Loucy (cell line): ENCODE data around the gene RPP14.

Experiments used
- EZH2phosphoT487 ChIP-seq: fragments of 200-600 bp; IDR thresholded peaks from 2 replicates; pipeline ENCODE4 v1.6.1; 2018; ENCODE audit warnings: antibody characterized with exemption, mild to moderate bottlenecking, moderate library complexity, borderline replicate concordance
- TF ChIP-seq, protein P1 (sequence below): fragments of 200-600 bp; sonication (generic); conservative IDR thresholded peaks from 2 replicates; pipeline ENCODE4 v1.5.1; 2014; ENCODE audit warnings: mild to moderate bottlenecking, antibody characterized with exemption, low read length

DNA sequence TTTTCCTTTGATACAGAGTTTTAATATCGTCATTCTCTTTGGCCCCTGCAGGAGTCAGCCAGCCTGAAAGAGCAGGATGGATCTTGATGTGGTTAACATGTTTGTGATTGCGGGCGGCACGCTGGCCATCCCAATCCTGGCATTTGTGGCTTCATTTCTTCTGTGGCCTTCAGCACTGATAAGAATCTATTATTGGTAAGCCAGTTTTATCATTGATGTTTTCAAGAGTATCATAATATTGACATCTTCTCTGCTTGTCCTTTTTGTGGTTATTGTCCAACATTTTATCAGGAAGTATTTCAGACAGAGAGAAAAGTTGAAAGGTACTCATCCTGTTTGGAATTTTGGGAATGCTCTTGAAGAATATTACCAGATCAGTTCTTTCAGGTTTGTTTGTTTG is 49.5 kb upstream of the RPP14 start:
- TF ChIP-seq, protein P1, sequence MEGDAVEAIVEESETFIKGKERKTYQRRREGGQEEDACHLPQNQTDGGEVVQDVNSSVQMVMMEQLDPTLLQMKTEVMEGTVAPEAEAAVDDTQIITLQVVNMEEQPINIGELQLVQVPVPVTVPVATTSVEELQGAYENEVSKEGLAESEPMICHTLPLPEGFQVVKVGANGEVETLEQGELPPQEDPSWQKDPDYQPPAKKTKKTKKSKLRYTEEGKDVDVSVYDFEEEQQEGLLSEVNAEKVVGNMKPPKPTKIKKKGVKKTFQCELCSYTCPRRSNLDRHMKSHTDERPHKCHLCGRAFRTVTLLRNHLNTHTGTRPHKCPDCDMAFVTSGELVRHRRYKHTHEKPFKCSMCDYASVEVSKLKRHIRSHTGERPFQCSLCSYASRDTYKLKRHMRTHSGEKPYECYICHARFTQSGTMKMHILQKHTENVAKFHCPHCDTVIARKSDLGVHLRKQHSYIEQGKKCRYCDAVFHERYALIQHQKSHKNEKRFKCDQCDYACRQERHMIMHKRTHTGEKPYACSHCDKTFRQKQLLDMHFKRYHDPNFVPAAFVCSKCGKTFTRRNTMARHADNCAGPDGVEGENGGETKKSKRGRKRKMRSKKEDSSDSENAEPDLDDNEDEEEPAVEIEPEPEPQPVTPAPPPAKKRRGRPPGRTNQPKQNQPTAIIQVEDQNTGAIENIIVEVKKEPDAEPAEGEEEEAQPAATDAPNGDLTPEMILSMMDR: no peak
- no peak for TF ChIP-seq EZH2phosphoT487
